GM21825 (cell line): ENCODE data around the gene SMPDL3B.

Source experiments
- ATAC-seq: cut with Tn5 transposase; IDR thresholded peaks from one replicate; pipeline ENCODE4 v1.9.1; 2021; ENCODE audit warnings: mild to moderate bottlenecking, moderate library complexity; ENCODE audit not compliant: unreplicated experiment

The SMPDL3B gene, protein sequence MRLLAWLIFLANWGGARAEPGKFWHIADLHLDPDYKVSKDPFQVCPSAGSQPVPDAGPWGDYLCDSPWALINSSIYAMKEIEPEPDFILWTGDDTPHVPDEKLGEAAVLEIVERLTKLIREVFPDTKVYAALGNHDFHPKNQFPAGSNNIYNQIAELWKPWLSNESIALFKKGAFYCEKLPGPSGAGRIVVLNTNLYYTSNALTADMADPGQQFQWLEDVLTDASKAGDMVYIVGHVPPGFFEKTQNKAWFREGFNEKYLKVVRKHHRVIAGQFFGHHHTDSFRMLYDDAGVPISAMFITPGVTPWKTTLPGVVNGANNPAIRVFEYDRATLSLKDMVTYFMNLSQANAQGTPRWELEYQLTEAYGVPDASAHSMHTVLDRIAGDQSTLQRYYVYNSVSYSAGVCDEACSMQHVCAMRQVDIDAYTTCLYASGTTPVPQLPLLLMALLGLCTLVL

DNA sequence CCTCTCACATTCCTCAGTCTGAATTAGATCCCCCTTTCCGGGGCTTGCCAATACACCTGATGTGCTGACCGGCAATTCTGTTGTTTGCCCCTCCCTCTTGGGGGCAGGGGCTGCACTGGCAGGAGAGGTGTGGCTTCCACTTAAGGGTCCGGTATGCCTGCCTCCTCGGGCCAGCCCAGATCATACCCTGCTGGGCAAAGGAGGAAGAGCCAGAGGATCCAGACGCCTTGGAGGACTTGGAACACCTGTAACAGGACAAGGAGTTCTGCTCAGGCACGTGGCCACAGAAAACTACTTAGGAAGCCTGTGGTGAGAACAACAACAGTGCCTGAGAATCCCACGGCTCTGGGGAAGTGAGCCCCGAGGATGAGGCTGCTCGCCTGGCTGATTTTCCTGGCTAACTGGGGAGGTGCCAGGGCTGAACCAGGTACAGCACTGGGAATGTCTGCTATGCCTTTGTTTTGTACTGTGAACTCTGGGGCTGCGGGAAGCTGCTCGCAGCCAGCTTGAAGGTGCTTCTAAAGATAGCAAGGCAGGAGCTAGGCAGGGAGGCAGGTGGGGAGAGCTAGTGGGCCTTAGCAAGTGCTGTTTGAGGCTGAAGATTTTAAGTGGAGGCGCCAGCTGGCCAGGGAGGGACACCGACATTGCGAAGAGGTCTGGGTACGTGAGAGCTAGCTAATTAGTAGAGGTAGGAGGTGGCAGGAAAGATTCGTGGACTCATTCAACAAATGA, at the start of gene SMPDL3B:
TSS of gene SMPDL3B (plus strand) at position 183 of the 732 bp plus-strand sequence. CDS start at position 367, 184 bp downstream.
- ATAC-seq: no peak

DNA sequence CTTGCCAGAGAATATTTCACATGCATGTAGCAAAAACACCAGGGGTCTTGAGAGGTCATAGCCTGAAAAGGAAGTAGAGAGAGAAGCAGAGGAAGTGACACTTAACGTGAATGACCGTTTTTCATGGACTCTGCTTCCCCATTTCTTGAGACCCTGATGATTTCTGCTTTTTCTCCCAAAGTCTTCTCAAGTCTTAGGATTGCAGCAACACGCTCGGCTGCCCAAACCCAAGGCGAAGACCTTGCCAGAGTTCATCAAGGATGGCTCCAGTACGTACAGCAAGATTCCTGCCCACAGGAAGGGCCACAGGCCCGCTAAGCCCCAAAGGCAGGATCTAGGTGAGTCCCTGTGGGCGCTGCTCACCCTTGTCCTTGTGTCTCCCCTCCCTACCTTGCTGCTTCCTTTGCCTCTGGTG, 49.7 kb upstream of the SMPDL3B start:
- no peak for ATAC-seq

DNA sequence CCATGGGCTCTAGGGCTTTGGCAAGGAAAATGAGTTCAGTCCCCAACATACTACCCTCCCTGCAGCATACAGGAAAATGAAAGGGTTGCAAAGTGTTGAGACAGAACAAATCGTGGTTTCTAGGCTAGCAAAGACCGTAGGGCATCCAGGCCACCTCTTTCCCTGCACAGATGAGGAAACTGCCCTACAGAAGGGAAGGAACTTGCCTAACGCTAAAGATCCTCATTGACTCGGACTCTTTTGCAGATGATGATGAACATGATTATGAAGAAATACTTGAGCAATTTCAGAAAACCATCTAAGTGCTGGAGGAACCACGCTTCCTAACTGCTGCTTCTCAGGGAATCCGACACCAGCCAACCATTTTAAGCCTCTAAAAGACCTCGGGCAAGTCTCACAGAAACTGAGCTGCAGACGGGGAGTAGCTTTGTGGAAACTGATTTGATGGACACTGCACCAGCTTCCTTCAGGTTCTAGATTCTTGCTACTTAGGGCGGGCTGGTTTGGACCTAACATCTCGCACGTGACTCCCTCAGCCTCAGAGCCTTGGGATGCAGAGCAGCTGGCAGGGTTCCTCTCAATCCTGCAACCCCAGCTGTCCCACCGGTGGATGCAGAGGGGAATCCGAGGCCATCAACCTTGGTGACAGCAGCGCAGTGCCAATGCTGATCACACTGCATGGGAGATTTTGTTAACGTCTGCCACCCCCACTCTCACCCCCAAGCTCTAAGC, 49.0 kb upstream of the SMPDL3B start:
- ATAC-seq: no peak

DNA sequence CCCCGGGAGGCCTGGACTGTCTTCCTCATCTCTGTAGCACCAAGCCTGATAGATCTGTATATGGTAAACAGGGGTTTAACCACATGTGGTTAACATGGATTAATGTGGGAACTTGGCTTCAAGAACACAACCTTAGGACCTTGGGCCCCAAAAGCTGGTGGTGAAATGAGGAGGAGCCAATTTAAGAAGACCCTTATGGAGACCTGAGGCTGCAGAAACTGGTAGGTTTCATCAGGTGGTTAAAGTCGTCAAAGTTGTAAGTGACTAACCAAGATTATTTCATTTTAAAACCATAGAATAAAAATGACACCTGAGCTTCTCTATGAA, 48.5 kb upstream of the SMPDL3B start:
- no peak for ATAC-seq

DNA sequence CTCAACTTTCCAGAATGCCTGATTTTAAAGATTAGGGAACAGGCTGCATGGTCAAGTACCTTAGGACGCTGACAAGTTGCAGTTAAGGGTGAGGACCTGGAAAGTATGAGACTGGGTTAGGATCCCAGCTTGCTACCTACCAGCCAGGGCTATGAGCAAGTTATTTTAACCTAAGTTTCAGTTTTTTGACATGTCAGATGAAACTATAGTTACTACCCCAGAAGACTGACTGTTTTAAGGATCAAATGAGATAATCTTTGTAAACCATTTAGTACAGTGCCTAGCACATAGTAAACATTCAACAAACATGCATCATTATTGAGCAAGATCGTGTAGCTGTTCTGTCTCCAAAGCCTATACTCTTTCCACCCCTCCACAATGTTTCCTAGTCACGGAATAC, 48.1 kb upstream of the SMPDL3B start:
- ATAC-seq: no peak

DNA sequence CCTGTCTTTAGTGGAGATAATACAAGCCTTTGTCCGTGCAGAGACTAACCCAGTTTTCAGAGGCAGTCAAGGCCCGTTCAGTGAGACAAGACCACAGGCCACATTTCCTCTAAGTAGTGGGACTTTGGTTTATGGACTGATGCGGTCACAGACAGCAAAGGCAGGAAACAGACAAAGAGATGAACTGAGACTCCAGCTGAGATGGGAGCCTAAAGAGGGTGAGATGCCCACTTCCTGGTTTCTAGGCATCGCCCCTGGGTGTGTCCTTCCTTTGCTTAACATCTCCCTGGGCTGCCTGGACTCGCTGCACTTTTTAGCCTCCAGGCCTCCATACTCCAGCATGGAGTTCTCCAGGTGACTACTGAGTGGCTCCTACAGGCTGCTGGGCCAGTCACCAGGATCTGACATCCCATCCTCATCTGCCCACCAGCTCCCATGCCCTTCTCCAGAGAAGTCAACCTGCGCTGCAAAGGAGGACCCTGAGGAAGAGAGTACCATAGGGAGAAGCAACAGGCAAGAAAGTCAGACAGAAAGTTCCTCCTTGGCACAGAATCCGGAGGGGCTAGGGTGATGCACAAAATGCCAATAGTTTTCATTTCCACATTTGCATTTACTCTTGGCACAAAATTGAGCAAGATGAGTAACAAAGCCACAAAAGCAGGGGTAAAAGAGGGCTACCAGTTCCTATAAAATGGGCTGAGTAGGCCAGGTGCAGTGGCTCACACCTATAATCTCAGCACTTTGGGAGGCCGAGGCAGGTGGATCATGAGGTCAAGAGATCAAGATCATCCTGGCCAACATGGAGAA, 47.4 kb upstream of the SMPDL3B start:
- ATAC-seq: no peak

DNA sequence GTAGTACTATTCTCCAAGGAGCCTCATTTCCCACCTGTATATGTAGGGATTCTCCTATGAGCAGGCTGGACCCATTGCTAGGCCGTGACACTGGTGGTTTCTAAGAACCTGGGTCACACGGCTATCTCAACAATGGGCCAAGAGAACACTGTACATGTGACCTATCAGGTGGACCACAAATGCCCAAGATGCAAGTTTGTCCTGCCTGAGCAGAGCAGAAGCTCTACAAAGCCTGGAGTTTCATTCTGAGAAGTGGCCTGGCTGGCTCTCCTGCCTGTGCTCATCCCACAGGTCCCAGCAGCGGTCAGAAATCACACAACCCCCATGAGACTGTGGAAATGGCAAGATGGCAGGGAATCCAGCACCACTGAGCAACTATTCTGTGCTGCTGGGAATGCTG, 45.3 kb upstream of the SMPDL3B start:
- ATAC-seq: no peak

DNA sequence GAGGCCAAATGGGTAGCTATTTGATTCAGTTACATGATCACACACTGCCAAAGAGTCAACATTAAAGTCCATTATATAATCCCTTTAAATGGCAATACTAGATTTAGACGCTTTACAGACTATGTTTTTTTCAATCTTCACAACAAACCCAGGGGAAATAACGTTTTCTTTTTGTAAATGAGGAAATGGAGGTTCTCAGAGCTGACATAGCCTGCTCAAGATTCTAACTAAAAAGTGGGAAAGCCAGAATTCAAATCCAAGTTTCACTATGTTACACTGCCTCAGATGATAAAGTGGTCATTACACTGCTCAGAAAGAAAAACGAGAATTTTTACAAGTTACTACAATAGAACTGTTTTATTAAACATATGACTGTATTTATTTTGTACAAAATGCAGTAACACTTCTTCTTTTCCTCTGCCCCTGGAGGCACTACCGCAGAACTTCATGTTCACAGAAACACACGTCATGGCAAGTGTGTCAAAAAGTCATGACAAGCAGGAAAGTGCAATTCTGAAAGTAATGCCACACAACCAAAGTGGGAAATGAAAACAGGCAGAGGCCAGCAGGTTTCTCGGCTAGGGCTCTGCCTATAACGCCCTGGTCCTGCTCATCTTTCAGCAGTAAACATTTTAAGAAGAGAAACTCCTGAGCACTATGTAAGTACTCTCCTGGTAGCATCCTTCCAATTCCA, 43.5 kb upstream of the SMPDL3B start:
- ATAC-seq: peak; percentile 42

DNA sequence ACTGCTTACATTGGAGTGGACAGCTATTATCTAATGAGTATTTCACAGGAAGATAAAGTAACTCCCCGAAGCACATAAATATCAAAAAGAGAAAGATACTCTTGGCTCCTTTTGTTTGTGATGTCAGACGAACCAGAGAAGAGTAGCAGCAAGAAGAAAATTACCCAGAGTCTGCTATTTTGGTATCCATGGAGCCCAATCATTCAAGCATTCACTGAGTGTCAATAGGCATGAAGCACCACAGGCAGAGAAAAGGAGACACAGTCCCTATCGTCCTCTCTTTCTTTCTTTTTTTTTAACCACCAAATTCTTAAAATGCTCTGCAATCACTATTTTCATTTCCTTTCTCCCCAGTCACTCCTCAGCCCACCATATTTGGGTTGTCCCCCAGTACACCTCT, 40.3 kb upstream of the SMPDL3B start:
- ATAC-seq: no peak

DNA sequence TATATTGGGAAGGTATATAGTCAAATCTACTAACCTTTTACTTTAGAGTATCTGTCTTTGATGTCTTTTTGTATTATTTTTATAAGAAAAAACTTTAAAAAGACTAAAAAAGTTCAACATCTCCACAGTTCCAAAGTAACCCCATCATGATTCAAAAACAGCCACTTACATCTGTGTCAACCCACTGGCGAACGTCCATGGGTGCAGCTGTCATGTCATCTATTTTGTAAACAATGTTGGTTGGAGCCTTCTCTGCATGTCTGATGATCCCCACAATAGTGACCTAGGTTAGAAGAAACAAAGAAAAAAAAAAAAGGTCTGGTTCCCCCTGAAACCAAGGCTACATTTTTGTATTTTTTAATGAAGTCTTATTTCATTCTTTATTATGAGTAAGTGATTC, 28.0 kb upstream of the SMPDL3B start:
- no peak for ATAC-seq

DNA sequence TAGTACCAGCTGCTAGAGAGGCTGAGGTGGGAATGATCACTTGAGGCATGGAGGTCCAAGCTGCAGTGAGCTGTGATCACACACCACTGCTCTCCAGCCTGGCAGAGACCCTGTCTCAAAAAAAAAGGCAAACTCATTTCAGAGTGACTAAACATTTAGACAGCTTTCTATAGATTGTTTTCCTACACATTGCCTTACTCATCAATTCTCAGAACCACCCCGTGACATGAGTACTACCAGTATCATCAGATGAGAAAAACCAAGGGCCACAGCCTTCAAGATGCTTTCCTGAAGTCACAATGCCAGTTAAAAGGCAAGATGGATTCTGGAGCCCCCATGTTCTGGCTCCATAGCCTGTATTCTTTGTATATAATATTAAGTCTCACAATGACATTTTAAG, 22.4 kb upstream of the SMPDL3B start:
- no peak for ATAC-seq

DNA sequence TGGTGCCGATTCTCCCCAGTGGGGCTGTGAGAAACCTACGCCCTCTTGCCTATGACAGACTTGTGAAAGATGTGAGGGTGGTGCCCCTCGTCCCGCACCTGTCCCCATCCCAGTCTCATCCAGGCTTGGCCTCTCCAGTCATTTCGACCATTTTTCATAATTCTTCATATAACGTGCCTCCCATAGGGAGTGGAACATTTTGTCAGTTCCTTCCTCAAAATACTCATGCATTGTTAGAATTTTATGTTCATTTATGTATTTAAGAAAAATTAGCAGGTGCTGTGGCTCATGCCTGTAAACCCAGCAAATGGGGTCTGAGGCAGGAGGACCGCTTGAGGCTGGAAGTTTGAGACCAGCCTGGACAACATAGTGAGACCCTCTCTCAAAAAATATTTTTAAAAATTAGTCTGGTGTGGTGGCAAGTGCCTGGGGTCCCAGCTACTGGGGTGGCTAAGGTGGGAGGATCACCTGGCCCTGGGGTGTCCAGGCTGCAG, 19.7 kb upstream of the SMPDL3B start:
- ATAC-seq: no peak

DNA sequence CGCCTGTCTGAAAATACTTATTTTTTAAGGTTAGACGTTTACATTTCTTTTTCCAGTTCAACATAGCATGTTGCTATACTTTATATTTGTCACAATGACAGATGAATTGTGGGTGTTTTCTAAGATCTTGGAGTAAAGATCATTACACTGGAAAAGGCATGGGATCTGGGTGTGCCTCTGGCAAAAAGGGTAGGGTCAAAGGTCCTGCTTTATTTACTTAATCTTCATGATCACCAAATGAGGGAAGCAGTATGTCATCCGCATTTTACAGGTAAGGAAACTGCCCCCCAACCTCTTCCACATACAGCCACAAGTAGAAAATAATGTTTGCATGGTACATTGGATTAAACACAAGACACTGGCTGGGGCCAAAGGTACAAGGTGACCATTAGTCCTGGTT, 12.5 kb upstream of the SMPDL3B start:
- no peak for ATAC-seq

DNA sequence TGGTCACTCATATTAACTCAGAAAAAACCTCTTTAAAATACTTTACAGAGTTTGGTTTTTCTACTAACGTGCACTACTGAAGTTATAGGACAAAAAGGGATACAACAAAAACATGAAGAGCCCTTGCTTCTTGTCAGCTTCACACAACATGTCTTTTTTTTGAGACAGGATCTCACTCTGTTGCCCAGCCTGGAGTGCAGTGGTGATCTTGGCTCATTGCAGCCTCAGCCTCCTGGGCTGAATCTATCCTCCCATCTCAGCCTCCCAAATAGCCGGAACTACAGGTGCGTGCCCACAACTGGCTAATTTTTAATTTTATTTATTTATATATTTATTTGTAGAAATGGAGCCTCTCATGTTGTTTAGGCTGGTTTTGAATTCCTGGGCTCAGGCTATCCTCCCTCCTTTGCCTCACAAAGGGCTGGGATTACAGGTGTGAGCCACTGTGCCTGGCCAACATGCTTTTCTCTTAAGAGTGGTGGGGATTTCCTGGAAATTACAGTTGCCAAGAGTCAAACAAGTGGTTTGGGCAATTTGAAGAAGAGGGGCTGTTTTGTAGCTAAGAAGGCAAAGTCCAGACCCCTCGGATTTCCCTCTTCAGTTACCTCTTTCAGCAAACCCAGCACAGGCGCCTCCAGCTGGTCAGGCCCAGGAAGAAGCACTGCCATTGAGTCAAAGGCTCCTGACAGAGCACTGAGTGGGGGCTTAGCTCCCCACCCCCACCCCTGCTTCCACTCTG, 6.4 kb upstream of the SMPDL3B start:
- no peak for ATAC-seq

DNA sequence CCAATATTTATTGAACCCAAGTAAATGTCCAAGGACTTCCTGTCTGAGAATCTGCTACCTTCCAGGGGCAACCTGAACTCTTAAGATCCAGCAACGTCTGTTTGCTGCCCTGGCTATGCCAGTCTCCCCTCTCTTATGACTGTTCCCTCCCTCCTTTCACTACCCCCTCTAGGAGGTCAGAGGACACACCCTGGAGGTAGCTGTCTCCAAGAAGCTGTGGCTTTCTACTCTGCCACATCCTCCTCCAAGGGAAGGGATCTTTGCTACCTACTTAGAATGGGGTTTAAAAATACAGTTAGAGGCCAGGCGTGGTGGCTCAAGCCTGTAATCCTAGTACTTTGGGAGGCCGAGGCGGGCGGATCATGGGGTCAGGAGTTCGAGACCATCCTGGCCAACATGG, 3.6 kb upstream of the SMPDL3B start:
- no peak for ATAC-seq

DNA sequence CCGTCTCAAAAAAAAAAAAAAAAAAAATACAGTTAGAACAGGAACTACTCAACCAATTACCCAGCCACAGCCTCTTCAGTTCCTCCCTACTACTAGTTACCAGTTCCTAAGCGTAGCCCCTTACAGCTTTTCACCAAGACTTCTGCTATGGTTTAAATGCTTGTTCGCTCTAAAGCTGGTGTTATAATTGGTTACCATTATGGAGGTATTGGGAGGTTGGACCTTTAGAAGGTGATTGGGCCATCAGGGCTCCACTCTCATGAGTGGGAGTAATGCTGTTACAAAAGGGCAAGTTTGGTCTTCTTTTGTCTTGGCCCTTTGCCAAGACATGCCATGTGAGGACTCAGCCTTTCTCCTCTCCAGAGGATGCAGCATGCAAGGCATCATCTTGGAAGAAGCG, 3.0 kb upstream of the SMPDL3B start:
- ATAC-seq: no peak

DNA sequence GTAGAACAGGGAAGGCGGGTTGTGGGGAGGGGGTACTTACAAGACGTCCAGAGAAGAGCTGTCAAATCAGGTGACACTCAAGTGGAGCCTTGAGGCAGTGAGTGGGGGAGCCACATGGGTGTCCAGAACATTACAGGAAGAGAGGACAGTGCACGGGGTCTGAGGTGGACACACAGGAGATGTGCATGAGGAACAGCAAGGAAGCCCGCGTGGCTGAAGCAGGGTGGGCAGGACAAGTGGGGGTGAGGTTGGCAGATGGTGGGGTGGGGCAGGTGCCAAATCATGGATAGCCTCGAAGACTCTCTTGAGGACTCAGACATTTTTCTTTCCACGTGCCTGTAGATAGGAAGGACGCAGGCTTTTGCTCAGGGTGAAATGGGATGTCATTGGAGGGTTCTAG, 921 bp downstream of the SMPDL3B start:
- ATAC-seq: no peak

DNA sequence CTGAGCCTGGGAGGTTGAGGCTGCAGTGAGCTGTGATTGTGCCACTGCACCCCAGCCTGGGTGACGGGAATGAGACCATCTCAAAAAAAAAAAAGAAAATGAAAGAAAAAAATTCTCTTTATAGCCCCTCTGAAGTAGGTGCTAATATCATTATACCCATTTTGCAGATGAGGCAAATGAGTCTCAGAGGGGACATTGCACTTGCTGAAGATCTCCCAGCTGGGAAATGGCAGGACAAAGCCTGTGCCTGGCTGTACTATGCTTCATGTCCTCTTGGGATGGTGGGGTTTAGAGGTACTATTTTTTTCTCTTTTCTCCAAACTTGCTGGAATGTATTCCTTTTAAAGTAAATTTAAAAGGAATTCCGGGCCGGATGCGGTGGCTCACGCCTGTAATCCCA, 1.6 kb downstream of the SMPDL3B start:
- no peak for ATAC-seq

DNA sequence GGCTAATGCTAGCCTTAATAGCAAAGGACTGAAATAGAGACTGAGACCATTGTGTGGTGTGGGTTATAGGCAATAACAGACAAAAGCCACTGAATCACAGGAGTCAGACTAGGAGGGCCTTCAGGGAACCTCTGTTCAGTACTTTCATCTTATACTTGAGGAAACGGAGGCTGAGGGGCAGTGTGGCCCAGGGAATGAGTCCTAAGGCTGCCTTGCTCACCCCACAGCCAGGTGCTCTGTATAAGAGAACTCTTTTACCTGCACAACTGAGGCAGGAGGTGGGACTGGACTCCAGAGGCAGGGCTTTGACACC, 2.7 kb downstream of the SMPDL3B start:
- ATAC-seq: no peak

DNA sequence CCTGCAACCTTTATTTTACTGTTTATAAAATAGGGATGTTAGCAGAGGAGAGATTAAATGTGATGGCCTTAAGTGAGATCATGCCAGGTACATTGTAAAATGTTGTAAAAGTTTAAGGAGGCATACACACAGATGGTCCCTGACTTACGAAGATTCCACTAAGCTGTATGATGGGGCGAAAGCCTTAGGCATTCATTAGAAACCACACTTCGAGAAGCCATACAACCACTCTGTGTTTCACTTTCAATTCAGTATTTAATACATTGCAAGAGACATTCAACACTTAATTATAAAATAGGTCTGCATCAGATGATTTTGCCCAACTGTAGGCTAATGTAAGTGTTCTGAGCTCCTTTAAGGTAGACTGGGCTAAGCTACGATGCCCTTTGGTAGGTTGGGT, 3.7 kb downstream of the SMPDL3B start:
- no peak for ATAC-seq
